ENCODE results near the gene AUNIP.

AUNIP gene

GRCh38 chr1:25807480-25808390 is 51.5 kb downstream of the AUNIP start:
- H3K27ac ChIP-seq (ENCODE audit: low read depth, low read length): no peak overlapping the region

DNA sequence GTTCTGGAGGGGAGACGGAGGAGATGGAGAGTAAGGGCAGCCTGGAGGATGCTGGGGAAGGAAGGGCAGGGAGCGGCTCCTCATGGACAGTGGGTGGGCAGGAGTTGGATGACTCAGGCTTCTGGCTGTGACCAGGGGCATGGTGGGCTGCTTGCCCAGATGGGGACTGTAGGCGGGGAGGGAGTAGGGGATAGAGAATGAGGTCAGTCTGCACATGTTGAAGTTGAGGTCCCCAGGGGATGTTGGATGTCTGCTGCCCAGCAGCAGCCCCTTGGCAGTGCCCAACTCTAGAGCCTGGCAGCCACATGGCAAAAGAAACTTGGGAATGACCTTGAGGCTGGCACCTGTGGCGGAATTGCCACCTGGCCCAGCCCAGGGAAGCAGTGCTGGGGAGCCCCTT is 52.8 kb downstream of the AUNIP start:
- peaks cover 54% of the 10 kb centered on the region for H3K36me3 ChIP-seq (ENCODE audit: control insufficient read depth, insufficient read depth, low read length)
- H3K9me3 ChIP-seq (ENCODE audit: control insufficient read depth, insufficient read depth, low read length): no peaks in the 10 kb centered on the region
- no peaks in the 10 kb centered on the region for H3K27me3 ChIP-seq (ENCODE audit: control insufficient read depth, insufficient read depth, low read length)
- H3K4me3 ChIP-seq (ENCODE audit: low read depth, low read length): no peak overlapping the region
- H3K27ac ChIP-seq (ENCODE audit: low read depth, low read length): no peak overlapping the region
- no peak overlapping the region for H3K9ac ChIP-seq (ENCODE audit: low read depth, low read length)
- peaks cover 5% of the 10 kb centered on the region; the same call in 1 of the 2 replicates for H3K4me1 ChIP-seq (ENCODE audit: control insufficient read depth, insufficient read depth, low read length)

More at GRCh38 chr1:25807480-25808390, 51.5 kb downstream of the AUNIP start:
- no peak overlapping the region for H3K4me3 ChIP-seq (ENCODE audit: low read depth, low read length)
- H3K9me3 ChIP-seq (ENCODE audit: control insufficient read depth, insufficient read depth, low read length): no peaks in the 10 kb centered on the region
- H3K36me3 ChIP-seq (ENCODE audit: control insufficient read depth, insufficient read depth, low read length): peaks cover 58% of the 10 kb centered on the region
- H3K27me3 ChIP-seq (ENCODE audit: control insufficient read depth, insufficient read depth, low read length): no peaks in the 10 kb centered on the region
- no peak overlapping the region for H3K9ac ChIP-seq (ENCODE audit: low read depth, low read length)
- H3K4me1 ChIP-seq (ENCODE audit: control insufficient read depth, insufficient read depth, low read length): peaks cover 5% of the 10 kb centered on the region; the same call in 1 of the 2 replicates

GRCh38 chr1:25805863-25806225 is 53.4 kb downstream of the AUNIP start:
- Histone ChIP-seq H3K9me3 (ENCODE audit: control insufficient read depth, insufficient read depth, low read length) (no peaks in the 10 kb centered on the region), H3K27ac (ENCODE audit: low read depth, low read length) (no peak overlapping the region), H3K36me3 (ENCODE audit: control insufficient read depth, insufficient read depth, low read length) (peaks cover 54% of the 10 kb centered on the region), H3K9ac (ENCODE audit: low read depth, low read length) (no peak overlapping the region), H3K4me3 (ENCODE audit: low read depth, low read length) (no peak overlapping the region), H3K27me3 (ENCODE audit: control insufficient read depth, insufficient read depth, low read length) (no peaks in the 10 kb centered on the region), H3K4me1 (ENCODE audit: control insufficient read depth, insufficient read depth, low read length) (peaks cover 5% of the 10 kb centered on the region; the same call in 1 of the 2 replicates)

- Histone ChIP-seq H3K4me3 (ENCODE audit: low read depth, low read length) (no peak overlapping the region), H3K27me3 (ENCODE audit: control insufficient read depth, insufficient read depth, low read length) (no peaks in the 10 kb centered on the region), H3K27ac (ENCODE audit: low read depth, low read length) (no peak overlapping the region), H3K9ac (ENCODE audit: low read depth, low read length) (no peak overlapping the region), H3K9me3 (ENCODE audit: control insufficient read depth, insufficient read depth, low read length) (no peaks in the 10 kb centered on the region), H3K4me1 (ENCODE audit: control insufficient read depth, insufficient read depth, low read length) (peaks cover 3% of the 10 kb centered on the region; the same call in 1 of the 2 replicates), H3K36me3 (ENCODE audit: control insufficient read depth, insufficient read depth, low read length) (peaks cover 49% of the 10 kb centered on the region)
Observed at GRCh38 chr1:25804964-25805862, 54.0 kb downstream of the AUNIP start.

DNA sequence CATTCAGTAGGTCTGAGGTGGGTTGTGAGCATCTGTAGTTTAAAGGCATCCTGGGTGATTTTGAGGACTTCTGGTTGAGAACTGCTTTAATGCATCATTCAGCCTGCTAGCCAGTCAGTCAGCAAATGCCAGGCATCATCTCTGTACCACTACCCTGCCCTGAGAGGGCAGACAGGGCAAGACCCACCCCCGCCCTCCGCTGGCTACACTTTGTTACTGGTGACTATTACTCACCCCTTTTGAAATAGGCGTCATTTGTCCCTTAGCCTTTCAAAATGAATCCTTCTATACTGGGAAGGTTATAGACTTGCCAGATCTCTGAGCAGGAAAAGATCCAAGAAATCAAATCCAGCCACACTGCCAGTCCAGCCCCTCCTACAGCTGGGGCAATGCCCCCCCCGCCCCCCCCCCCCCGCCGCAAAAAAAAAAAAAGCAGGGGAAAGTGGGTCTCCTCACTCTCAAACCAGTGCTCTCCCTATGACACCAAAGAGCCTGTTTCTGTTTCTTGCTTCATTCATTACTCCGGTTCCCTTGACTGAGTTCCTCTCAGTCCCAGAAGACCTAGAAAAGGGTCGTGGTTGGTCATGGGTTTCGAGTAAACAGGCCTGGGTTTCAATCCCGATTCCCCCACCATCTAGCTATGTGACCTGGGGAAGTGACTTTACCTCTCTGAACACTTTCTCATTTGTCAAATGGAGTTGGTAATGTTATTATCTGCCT is 54.9 kb downstream of the AUNIP start:
- Histone ChIP-seq H3K27ac (ENCODE audit: low read depth, low read length) (no peak overlapping the region), H3K36me3 (ENCODE audit: control insufficient read depth, insufficient read depth, low read length) (peaks cover 41% of the 10 kb centered on the region), H3K27me3 (ENCODE audit: control insufficient read depth, insufficient read depth, low read length) (no peaks in the 10 kb centered on the region), H3K9ac (ENCODE audit: low read depth, low read length) (no peak overlapping the region), H3K9me3 (ENCODE audit: control insufficient read depth, insufficient read depth, low read length) (no peaks in the 10 kb centered on the region), H3K4me1 (ENCODE audit: control insufficient read depth, insufficient read depth, low read length) (peaks cover 3% of the 10 kb centered on the region; the same call in 1 of the 2 replicates), H3K4me3 (ENCODE audit: low read depth, low read length) (no peak overlapping the region)

- Histone ChIP-seq H3K36me3 (ENCODE audit: control insufficient read depth, insufficient read depth, low read length) (peaks cover 30% of the 10 kb centered on the region), H3K4me3 (ENCODE audit: low read depth, low read length) (no peak overlapping the region), H3K9ac (ENCODE audit: low read depth, low read length) (no peak overlapping the region), H3K9me3 (ENCODE audit: control insufficient read depth, insufficient read depth, low read length) (no peaks in the 10 kb centered on the region), H3K27ac (ENCODE audit: low read depth, low read length) (no peak overlapping the region), H3K4me1 (ENCODE audit: control insufficient read depth, insufficient read depth, low read length) (peaks cover 3% of the 10 kb centered on the region; the same call in 1 of the 2 replicates), H3K27me3 (ENCODE audit: control insufficient read depth, insufficient read depth, low read length) (no peaks in the 10 kb centered on the region)
Observed at GRCh38 chr1:25803368-25803767, 55.9 kb downstream of the AUNIP start.

GRCh38 chr1:25802915-25803314 is 56.3 kb downstream of the AUNIP start:
- Histone ChIP-seq H3K27me3 (ENCODE audit: control insufficient read depth, insufficient read depth, low read length) (no peaks in the 10 kb centered on the region), H3K9ac (ENCODE audit: low read depth, low read length) (no peak overlapping the region), H3K4me1 (ENCODE audit: control insufficient read depth, insufficient read depth, low read length) (peaks cover 3% of the 10 kb centered on the region; the same call in 1 of the 2 replicates), H3K36me3 (ENCODE audit: control insufficient read depth, insufficient read depth, low read length) (peaks cover 26% of the 10 kb centered on the region), H3K4me3 (ENCODE audit: low read depth, low read length) (no peak overlapping the region), H3K9me3 (ENCODE audit: control insufficient read depth, insufficient read depth, low read length) (no peaks in the 10 kb centered on the region), H3K27ac (ENCODE audit: low read depth, low read length) (no peak overlapping the region)

DNA sequence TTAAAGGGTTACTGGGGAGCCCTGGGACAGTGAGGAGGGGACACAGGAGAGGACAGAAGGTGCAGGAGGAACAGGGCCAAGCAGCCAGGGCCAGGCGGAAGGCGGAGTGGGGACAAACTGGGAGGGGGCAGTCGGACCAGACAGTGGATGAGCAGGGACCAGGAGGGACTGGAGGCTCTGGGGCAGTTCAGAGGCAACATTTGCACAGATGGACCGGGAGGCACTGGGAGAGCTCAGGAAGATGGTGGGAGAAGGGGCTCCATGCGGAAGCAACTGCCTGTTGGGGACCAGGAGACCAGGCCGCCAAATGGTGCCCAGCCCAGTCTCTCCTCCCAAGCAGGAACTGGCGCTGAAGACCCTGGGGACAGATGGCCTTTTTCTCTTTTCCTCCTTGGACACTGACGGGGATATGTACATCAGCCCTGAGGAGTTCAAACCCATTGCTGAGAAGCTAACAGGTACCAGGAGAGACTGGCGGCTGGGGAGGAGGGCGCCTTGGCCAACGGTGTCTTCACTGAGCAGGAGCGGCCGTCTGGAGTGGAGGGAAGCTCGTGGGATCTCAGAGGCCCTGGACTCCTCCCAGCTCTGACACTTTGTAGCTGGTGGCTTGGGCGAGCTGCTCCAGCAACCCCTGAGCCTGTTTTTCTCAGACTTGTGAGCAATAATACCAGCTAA is 58.4 kb downstream of the AUNIP start:
- H3K9me3 ChIP-seq (ENCODE audit: control insufficient read depth, insufficient read depth, low read length): no peaks in the 10 kb centered on the region
- H3K27me3 ChIP-seq (ENCODE audit: control insufficient read depth, insufficient read depth, low read length): no peaks in the 10 kb centered on the region
- peaks cover 9% of the 10 kb centered on the region for H3K36me3 ChIP-seq (ENCODE audit: control insufficient read depth, insufficient read depth, low read length)
- H3K27ac ChIP-seq (ENCODE audit: low read depth, low read length): no peak overlapping the region
- no peak overlapping the region for H3K9ac ChIP-seq (ENCODE audit: low read depth, low read length)
- H3K4me1 ChIP-seq (ENCODE audit: control insufficient read depth, insufficient read depth, low read length): peaks cover 8% of the 10 kb centered on the region; the same call in 1 of the 2 replicates
- H3K4me3 ChIP-seq (ENCODE audit: low read depth, low read length): peak overlapping the region; percentile 64

DNA sequence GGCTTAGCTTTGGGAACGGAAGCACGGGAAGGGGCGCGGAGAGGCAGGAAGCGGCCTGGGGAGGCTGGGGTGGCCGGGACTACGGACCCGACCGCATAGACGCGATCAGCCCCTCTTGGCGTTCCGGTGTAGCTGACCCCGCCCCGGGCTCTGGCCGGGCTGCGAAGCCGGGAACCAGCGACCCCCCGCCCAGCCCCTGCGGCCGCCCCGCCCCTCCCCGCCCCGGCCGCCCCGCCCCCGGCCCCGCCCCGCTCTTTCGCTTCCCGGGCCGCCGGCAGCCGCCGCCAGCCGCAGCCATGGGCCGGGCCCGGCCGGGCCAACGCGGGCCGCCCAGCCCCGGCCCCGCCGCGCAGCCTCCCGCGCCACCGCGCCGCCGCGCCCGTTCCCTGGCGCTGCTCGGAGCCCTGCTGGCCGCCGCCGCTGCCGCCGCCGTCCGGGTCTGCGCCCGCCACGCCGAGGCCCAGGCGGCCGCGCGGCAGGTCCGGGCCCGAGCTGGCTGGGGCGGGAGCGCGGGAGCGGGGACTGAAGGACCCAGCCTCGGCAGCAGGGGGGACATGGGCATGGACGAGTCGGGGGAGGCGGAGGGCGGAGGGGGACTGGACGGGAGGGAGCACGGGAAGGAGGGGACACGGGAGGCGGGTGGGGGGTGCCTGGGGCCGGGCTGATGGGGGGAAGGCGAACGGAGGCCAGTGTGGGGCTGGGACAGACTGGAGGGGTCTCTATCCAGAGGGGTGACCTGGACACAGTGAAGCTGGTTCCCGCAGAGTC is 59.1 kb downstream of the AUNIP start, which contains the start of gene SELENON:
TSS of gene SELENON (plus strand) at position 259 of the 768 bp plus-strand sequence. CDS start at position 297, 38 bp downstream.
- 0 out of 2 replicates have a peak within 1 kb of the TSS, but pooled peaks have one; percentile 26 for H3K9ac ChIP-seq (ENCODE audit: low read depth, low read length)
- H3K36me3 ChIP-seq (ENCODE audit: control insufficient read depth, insufficient read depth, low read length): peaks cover 2% of the 10 kb centered on the region
- H3K27me3 ChIP-seq (ENCODE audit: control insufficient read depth, insufficient read depth, low read length): no peaks in the 10 kb centered on the region
- H3K4me1 ChIP-seq (ENCODE audit: control insufficient read depth, insufficient read depth, low read length): peaks cover 8% of the 10 kb centered on the region; the same call in 1 of the 2 replicates
- no peak within 1 kb of the TSS for H3K27ac ChIP-seq (ENCODE audit: low read depth, low read length)
- peak within 1 kb of the TSS; percentile 64 for H3K4me3 ChIP-seq (ENCODE audit: low read depth, low read length)
- H3K9me3 ChIP-seq (ENCODE audit: control insufficient read depth, insufficient read depth, low read length): no peaks in the 10 kb centered on the region
